A549 (cell line): ENCODE results near the gene TSEN34. TPM values are rescaled to one million over a fixed set of nuclear protein-coding genes. Genes with fewer than 3 reads are reported as not detected.

Experiments used
- ATAC-seq, 2 experiments: fragments of 200-7000 bp in 1 of 2; fragments of >200 bp in 1 of 2; cut with Nextera tagmentation in 1 of 2; cut with Tn5 transposase in 1 of 2; 3 replicates each; pipeline versions ENCODE4 v1.8.0 to v1.9.1; 2018 to 2020; ENCODE audit warnings: mild to moderate bottlenecking in 1 of 2, moderate library complexity in 1 of 2
- CTCF ChIA-PET: fragments of 300-600 bp; sonication (Branson Sonifier 250); formaldehyde crosslinking; extraction: SDS; loops from one replicate; lab custom pipeline; 2021; ENCODE audit warnings: antibody characterized with exemption, inconsistent platforms; lab: Yijun Ruan, JAX
- POLR2A ChIA-PET: fragments of 350-600 bp; formaldehyde crosslinking; extraction: SDS; loops from one replicate; lab custom pipeline; 2021; ENCODE audit warnings: antibody characterized with exemption, inconsistent platforms; lab: Yijun Ruan, JAX
- DNase-seq, 2 experiments: peaks; one replicate each; pipeline versions ENCODE4 v3.0.0 to v3.0.0-alpha.2; 2011 to 2016; ENCODE audit warnings: low read depth in 1 of 2, low spot score in 1 of 2
- FAIRE-seq: peaks from 2 replicates; lab custom pipeline; 2011; peaks lifted over from hg19 to GRCh38; lab: Jason Lieb, UNC
- H3K27ac ChIP-seq, 2 experiments: fragments of >200 bp; sonication (Bioruptor Twin); formaldehyde crosslinking; 3 replicates each; pipeline ENCODE4 v1.5.1; 2016 to 2017
- H3K4me1 ChIP-seq: fragments of >200 bp; sonication (Bioruptor Twin); formaldehyde crosslinking; 3 replicates; pipeline ENCODE4 v1.6.1; 2016
- H3K4me2 ChIP-seq: fragments of >200 bp; sonication (Bioruptor Twin); formaldehyde crosslinking; 3 replicates; pipeline ENCODE4 v1.6.1; 2016
- H3K4me3 ChIP-seq: fragments of >200 bp; sonication (Bioruptor Twin); formaldehyde crosslinking; 3 replicates; pipeline ENCODE4 v1.5.1; 2016
- H3K9me3 ChIP-seq: fragments of >200 bp; sonication (Bioruptor Twin); formaldehyde crosslinking; 3 replicates; pipeline ENCODE4 v1.6.1; 2016
- CEBPB ChIP-seq, 2 experiments: fragments of >200 bp in 1 of 2; sonication (Bioruptor Twin) in 1 of 2; formaldehyde crosslinking in 1 of 2; IDR thresholded peaks; 2 replicates each; pipeline ENCODE4 v1.6.1; 2012 to 2016
- CHD2 ChIP-seq: fragments of 150-350 bp; IDR thresholded peaks from 2 replicates; pipeline ENCODE4 v1.6.1; 2014; ENCODE audit warnings: low read length; ENCODE audit not compliant: partially characterized antibody
- CHD4 ChIP-seq: fragments of 200-600 bp; sonication (generic); IDR thresholded peaks from 2 replicates; pipeline ENCODE4 v1.6.1; 2016; ENCODE audit warnings: antibody characterized with exemption, mild to moderate bottlenecking, borderline replicate concordance
- EHMT2 ChIP-seq: fragments of 200-600 bp; sonication (generic); IDR thresholded peaks from 2 replicates; pipeline ENCODE4 v1.6.1; 2016; ENCODE audit warnings: antibody characterized with exemption, low read depth, mild to moderate bottlenecking, moderate library complexity
- ESRRA ChIP-seq: fragments of 150-350 bp; IDR thresholded peaks from 2 replicates; pipeline ENCODE4 v1.6.1; 2014; ENCODE audit warnings: mild to moderate bottlenecking, low read length, borderline replicate concordance
- FOSB ChIP-seq: fragments of 250-450 bp; sonication (Bioruptor Pico); IDR thresholded peaks from 2 replicates; pipeline ENCODE4 v1.5.0; 2020; ENCODE audit warnings: mild to moderate bottlenecking, moderate library complexity
- HDAC2 ChIP-seq: fragments of 200-600 bp; sonication (generic); IDR thresholded peaks from 2 replicates; pipeline ENCODE4 v1.6.1; 2016
- HEYL ChIP-seq: fragments of 250-450 bp; sonication (Bioruptor Pico); IDR thresholded peaks from 2 replicates; pipeline ENCODE4 v1.8.0; 2021; ENCODE audit warnings: mild to moderate bottlenecking, moderate library complexity
- HOXB5 ChIP-seq: fragments of 250-450 bp; sonication (Bioruptor Pico); IDR thresholded peaks from 2 replicates; pipeline ENCODE4 v1.5.0; 2020; ENCODE audit warnings: mild to moderate bottlenecking, moderate library complexity
- JUNB ChIP-seq: fragments of >200 bp; sonication (Bioruptor Twin); formaldehyde crosslinking; IDR thresholded peaks from 2 replicates; pipeline ENCODE4 v1.6.1; 2016
- MYC ChIP-seq: IDR thresholded peaks from 2 replicates; pipeline ENCODE4 v1.6.1; 2012; ENCODE audit warnings: mild to moderate bottlenecking, inconsistent platforms, low read length, improper control_type of control experiment, borderline replicate concordance
- NFE2L2 ChIP-seq: fragments of 150-350 bp; conservative IDR thresholded peaks from 2 replicates; pipeline ENCODE4 v1.6.1; 2014; ENCODE audit warnings: low read length
- NR3C1 ChIP-seq: fragments of >200 bp; sonication (Bioruptor Twin); formaldehyde crosslinking; IDR thresholded peaks from 3 replicates; pipeline ENCODE4 v1.6.1; 2017
- POLR2AphosphoS2 ChIP-seq: conservative IDR thresholded peaks from 2 replicates; pipeline ENCODE4 v1.6.1; 2012; ENCODE audit warnings: low read length, improper control_type of control experiment, inconsistent platforms
- RAD21 ChIP-seq, 2 experiments: fragments of >200 bp in 1 of 2; sonication (Bioruptor Twin) in 1 of 2; formaldehyde crosslinking in 1 of 2; IDR thresholded peaks in 1 of 2; conservative IDR thresholded peaks in 1 of 2; 2 replicates in 1 of 2; 3 replicates in 1 of 2; pipeline ENCODE4 v1.6.1; 2012 to 2018; ENCODE audit warnings: inconsistent platforms in 1 of 2
- RARB ChIP-seq: fragments of 250-450 bp; sonication (Bioruptor Pico); IDR thresholded peaks from 2 replicates; pipeline ENCODE4 v1.8.0; 2021; ENCODE audit warnings: mild to moderate bottlenecking, moderate library complexity
- RFX5 ChIP-seq: fragments of 450-650 bp; IDR thresholded peaks from 2 replicates; pipeline ENCODE4 v1.7.1; 2014; ENCODE audit warnings: antibody characterized with exemption, mild to moderate bottlenecking, moderate library complexity
- SREBF2 ChIP-seq: fragments of 450-650 bp; IDR thresholded peaks from 2 replicates; pipeline ENCODE4 v1.6.1; 2014; ENCODE audit warnings: mild to moderate bottlenecking, moderate library complexity
- TFCP2L1 ChIP-seq: fragments of 250-450 bp; sonication (Bioruptor Pico); IDR thresholded peaks from 2 replicates; pipeline ENCODE4 v1.5.0; 2021; ENCODE audit warnings: mild to moderate bottlenecking
- TP53 ChIP-seq: fragments of 250-450 bp; sonication (Bioruptor Pico); IDR thresholded peaks from 2 replicates; pipeline ENCODE4 v1.5.0; 2021; ENCODE audit warnings: mild to moderate bottlenecking, moderate library complexity
- USF2 ChIP-seq: fragments of 450-650 bp; IDR thresholded peaks from 2 replicates; pipeline ENCODE4 v1.6.1; 2014; ENCODE audit warnings: antibody characterized with exemption
- ZNF302 ChIP-seq: fragments of 250-450 bp; sonication (Bioruptor Pico); IDR thresholded peaks from 2 replicates; pipeline ENCODE4 v1.9.0; 2021; ENCODE audit warnings: inconsistent platforms, mild to moderate bottlenecking, moderate library complexity
- ZSCAN20 ChIP-seq: fragments of 250-450 bp; sonication (Bioruptor Pico); IDR thresholded peaks from 2 replicates; pipeline ENCODE4 v1.8.0; 2022; ENCODE audit warnings: mild to moderate bottlenecking, moderate library complexity
- WGBS: methylation state at CpG from one replicate; pipeline ENCODE4 v1.1.6; 2017; ENCODE audit errors: missing lambda C conversion rate; 5-methylcytosine and 5-hydroxymethylcytosine counted together
- polyA plus RNA-seq, 4 experiments: library from polyadenylated mRNA; depleted of rRNA in 3 of 4; stranded (reverse); fragments of >200 nt; fragmentation: RNase III in 1 of 4; extraction: RNeasy Plus Mini Kit Qiagen cat#74134 plus additional on column Dnase treatment in 1 of 4; gene quantifications; 2 replicates in 3 of 4; 3 replicates in 1 of 4; pipeline ENCODE4 v1.2.3, GENCODE V29; 2011 to 2017
- TF ChIP-seq, protein P1 (sequence below): fragments of 250-450 bp; sonication (Bioruptor Pico); IDR thresholded peaks from 2 replicates; pipeline ENCODE4 v1.5.0; 2020; ENCODE audit warnings: low read depth, mild to moderate bottlenecking, moderate library complexity
- TF ChIP-seq, protein P2 (sequence below): IDR thresholded peaks from 2 replicates; pipeline ENCODE4 v1.6.1; 2012
- TF ChIP-seq, protein P3 (sequence below): fragments of >200 bp; sonication (Bioruptor Twin); formaldehyde crosslinking; IDR thresholded peaks from 3 replicates; pipeline ENCODE4 v1.6.1; 2016
- TF ChIP-seq, protein P4 (sequence below): IDR thresholded peaks from 2 replicates; pipeline ENCODE4 v1.6.1; 2012

TSEN34 gene
- polyA plus RNA-seq, 2 of the 4 experiments (the other 2 are of a cell fraction): 53.4 to 90.9 TPM

DNA sequence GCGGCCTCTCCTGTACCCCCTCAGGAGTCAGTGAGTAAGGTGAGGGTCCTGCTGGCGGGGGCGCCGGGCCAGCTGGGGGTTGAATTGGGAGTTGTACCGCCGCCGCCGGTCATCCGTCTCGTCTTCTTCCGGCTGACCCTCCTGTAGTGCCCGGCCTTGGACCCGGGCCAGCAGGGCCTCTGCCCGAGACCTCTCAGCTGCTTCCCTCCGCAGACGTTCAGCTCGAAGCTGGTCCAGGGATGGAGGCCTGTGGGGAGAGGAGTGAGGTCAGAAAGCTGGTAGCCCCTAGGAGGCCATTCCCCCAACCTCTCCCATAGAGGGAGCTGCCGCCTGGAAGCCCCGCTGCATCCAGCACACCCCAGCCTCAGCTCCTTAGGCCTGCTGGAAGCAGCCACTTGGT lies 35.4 kb upstream of the TSEN34 start (continued):
- TF ChIP-seq, protein P1, sequence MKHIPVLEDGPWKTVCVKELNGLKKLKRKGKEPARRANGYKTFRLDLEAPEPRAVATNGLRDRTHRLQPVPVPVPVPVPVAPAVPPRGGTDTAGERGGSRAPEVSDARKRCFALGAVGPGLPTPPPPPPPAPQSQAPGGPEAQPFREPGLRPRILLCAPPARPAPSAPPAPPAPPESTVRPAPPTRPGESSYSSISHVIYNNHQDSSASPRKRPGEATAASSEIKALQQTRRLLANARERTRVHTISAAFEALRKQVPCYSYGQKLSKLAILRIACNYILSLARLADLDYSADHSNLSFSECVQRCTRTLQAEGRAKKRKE: no peak
- TF ChIP-seq ESRRA (no peak), TFCP2L1 (CRISPR knock-in tag) (no peak), ZSCAN20 (CRISPR knock-in tag) (no peak), USF2 (no peak), CHD4 (no peak)
- TF ChIP-seq, all 56 proteins: peak for 0

GRCh38 chr19:54156490-54156889 lies 34.6 kb upstream of the TSEN34 start:
- ATAC-seq: no peak
- Histone ChIP-seq H3K27ac (no peak overlapping the region), H3K4me3 (no peak overlapping the region), H3K9me3 (no peaks in the 10 kb centered on the region), H3K4me2 (no peak overlapping the region), H3K4me1 (peaks cover 16% of the 10 kb centered on the region)
- TF ChIP-seq MYC (no peak), ZNF302 (CRISPR knock-in tag) (no peak), RFX5 (no peak), HDAC2 (no peak)
- TF ChIP-seq, protein P2, sequence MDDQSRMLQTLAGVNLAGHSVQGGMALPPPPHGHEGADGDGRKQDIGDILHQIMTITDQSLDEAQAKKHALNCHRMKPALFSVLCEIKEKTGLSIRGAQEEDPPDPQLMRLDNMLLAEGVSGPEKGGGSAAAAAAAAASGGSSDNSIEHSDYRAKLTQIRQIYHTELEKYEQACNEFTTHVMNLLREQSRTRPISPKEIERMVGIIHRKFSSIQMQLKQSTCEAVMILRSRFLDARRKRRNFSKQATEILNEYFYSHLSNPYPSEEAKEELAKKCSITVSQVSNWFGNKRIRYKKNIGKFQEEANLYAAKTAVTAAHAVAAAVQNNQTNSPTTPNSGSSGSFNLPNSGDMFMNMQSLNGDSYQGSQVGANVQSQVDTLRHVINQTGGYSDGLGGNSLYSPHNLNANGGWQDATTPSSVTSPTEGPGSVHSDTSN: no peak
- WGBS: 85% methylated on average over 11 of the region's 11 CpGs
- ChIA-PET CTCF (interaction anchor here (1.2 to 2.4 kb wide), 3 partner anchors 12 to 18 kb away, joined by 3 to 8 read pairs (median 4); partner anchors contain the start of gene CNOT3), POLR2A (interaction anchor here (2.1 kb wide), 1 partner anchor 19 kb away, joined by 14 read pairs; the partner anchor contains the start of gene CNOT3)
- no peak for FAIRE-seq
- DNase-seq: no peak

DNA sequence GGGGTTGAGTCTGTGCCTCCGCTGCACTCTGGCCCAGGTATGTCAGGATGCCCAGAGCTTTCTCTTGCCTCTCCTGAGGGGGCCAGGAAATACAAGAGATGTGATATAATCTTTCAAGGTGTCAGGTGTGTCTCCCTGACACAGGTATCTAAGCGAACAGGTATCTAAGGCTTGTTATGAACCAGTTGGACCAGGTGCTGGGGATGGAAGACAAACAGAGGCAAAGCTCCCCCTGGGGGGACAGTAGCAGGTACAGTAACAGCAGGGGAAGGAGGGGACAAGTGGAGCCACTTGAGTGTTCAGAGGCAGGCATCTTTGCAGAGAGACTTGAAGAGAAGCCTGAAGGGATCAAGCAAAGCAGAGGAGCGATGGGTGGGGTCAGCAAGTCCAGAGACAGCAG lies 34.2 kb upstream of the TSEN34 start:
- Histone ChIP-seq H3K9me3 (no peaks in the 10 kb centered on the region), H3K4me3 (no peak overlapping the region), H3K4me2 (no peak overlapping the region), H3K27ac (no peak overlapping the region), H3K4me1 (peaks cover 21% of the 10 kb centered on the region)
- CTCF ChIA-PET: interaction anchor here (0.6 to 2.4 kb wide), 3 partner anchors 9 to 13 kb away, joined by 3 to 8 read pairs (median 4); no protein-coding TSS in a partner anchor
- TF ChIP-seq NFE2L2 (no peak), SREBF2 (no peak), HOXB5 (CRISPR knock-in tag) (no peak), HDAC2 (no peak), TP53 (CRISPR knock-in tag) (no peak), CEBPB (IDR thresholded peaks at IDR 0.05) (no peak), RARB (no peak), JUNB (no peak), FOSB (no peak), HEYL (CRISPR knock-in tag) (no peak), NR3C1 (no peak), USF2 (no peak), RAD21 (conservative IDR thresholded peaks at IDR 0.05 in 1 of 2, IDR thresholded peaks at IDR 0.05 in 1 of 2) (no peak), POLR2AphosphoS2 (no peak), EHMT2 (no peak), CHD2 (no peak)
- TF ChIP-seq, protein P3, sequence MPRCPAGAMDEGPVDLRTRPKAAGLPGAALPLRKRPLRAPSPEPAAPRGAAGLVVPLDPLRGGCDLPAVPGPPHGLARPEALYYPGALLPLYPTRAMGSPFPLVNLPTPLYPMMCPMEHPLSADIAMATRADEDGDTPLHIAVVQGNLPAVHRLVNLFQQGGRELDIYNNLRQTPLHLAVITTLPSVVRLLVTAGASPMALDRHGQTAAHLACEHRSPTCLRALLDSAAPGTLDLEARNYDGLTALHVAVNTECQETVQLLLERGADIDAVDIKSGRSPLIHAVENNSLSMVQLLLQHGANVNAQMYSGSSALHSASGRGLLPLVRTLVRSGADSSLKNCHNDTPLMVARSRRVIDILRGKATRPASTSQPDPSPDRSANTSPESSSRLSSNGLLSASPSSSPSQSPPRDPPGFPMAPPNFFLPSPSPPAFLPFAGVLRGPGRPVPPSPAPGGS: no peak
- TF ChIP-seq, protein P2: no peak
- TF ChIP-seq, protein P4, sequence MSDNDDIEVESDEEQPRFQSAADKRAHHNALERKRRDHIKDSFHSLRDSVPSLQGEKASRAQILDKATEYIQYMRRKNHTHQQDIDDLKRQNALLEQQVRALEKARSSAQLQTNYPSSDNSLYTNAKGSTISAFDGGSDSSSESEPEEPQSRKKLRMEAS: no peak
- FAIRE-seq: no peak
- ATAC-seq: no peak
- no peak for DNase-seq
- 84% methylated on average over 3 of the region's 3 CpGs for WGBS
- POLR2A ChIA-PET: interaction anchor here (2.1 kb wide), 1 partner anchor 20 kb away, joined by 14 read pairs; the partner anchor contains the start of gene CNOT3
